Astrocyte (in vitro differentiated cells and primary cell): ENCODE data around the gene TLX1.
A peak's percentile ranks its signal among the peaks of the same experiment; 100 is the strongest.

Experiments used
- EZH2 ChIP-seq: IDR thresholded peaks from 2 replicates; pipeline ENCODE4 v1.6.1; 2012; ENCODE audit warnings: mild to moderate bottlenecking, low read length, inconsistent platforms; ENCODE audit not compliant: insufficient read depth
- TF ChIP-seq, protein P1 (sequence below): IDR thresholded peaks from 2 replicates; pipeline ENCODE4 v1.5.1; 2011; ENCODE audit warnings: low read depth, mild to moderate bottlenecking, inconsistent platforms, low read length, moderate library complexity; ENCODE audit not compliant: insufficient read depth

DNA sequence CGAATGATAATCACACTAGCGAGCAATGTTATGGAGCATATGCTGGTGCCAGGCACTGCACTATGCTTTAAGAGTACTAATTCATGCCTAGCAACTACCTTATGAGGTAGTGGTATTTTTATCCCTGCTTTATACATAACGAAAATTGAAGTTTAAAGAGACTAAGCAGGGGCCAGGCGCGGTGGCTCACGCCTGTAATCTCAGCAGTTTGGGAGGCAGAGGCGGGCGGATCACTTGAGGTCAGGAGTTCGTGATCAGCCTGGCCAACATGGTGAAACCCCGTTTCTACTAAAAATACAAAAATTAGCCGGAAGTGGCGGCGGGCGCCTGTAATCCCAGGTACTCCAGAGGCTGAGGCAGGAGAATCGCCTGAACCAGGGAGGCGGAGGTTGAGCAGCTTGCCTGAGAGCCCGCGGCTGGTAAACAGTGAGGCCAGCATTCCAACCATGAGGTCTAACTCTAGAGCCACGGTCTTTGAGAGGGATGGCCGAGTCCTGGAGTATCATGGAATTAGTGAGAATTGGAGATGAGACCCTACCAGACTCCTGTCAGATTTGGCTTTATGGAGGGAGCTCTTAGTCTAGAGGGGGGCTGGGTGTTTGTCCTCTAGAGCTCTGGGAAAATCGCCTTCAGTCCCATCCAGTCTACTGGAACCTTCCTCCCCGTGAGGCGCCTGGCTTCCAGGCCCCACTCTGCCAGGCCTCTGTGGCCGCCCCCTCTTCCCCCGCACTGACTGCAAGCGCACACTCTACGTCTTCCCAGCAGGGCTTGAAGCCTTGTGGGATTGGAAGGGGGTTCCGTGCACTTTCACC lies 11.6 kb downstream of the TLX1 start:
- TF ChIP-seq, protein P1, sequence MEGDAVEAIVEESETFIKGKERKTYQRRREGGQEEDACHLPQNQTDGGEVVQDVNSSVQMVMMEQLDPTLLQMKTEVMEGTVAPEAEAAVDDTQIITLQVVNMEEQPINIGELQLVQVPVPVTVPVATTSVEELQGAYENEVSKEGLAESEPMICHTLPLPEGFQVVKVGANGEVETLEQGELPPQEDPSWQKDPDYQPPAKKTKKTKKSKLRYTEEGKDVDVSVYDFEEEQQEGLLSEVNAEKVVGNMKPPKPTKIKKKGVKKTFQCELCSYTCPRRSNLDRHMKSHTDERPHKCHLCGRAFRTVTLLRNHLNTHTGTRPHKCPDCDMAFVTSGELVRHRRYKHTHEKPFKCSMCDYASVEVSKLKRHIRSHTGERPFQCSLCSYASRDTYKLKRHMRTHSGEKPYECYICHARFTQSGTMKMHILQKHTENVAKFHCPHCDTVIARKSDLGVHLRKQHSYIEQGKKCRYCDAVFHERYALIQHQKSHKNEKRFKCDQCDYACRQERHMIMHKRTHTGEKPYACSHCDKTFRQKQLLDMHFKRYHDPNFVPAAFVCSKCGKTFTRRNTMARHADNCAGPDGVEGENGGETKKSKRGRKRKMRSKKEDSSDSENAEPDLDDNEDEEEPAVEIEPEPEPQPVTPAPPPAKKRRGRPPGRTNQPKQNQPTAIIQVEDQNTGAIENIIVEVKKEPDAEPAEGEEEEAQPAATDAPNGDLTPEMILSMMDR: no peak
- TF ChIP-seq EZH2: peak; percentile 34
